Hematopoietic multipotent progenitor cell treated with erythropoietin and hydrocortisone succinate and interleukin-3 and kit ligand, for 4 days (in vitro differentiated cells): Measurements from ENCODE around the gene ERGIC1.
A peak's percentile ranks its signal among the peaks of the same experiment; 100 is the strongest.

Experiments used
- DNase-seq: peaks from one replicate; pipeline ENCODE4 v3.0.0-alpha.2; 2015

Gene ERGIC1

GRCh38 chr5:172952034-172952511, 118.0 kb downstream of the ERGIC1 start:
- no peak for DNase-seq

GRCh38 chr5:172953776-172954675, 120.0 kb downstream of the ERGIC1 start:
- DNase-seq, result no peak

- DNase-seq, result no peak
Observed at GRCh38 chr5:172954751-172955159, 120.7 kb downstream of the ERGIC1 start.

- no peak for DNase-seq
Observed at GRCh38 chr5:172956228-172956627, 122.2 kb downstream of the ERGIC1 start.

GRCh38 chr5:172956936-172957335, 122.9 kb downstream of the ERGIC1 start:
- peak; percentile 54 for DNase-seq

GRCh38 chr5:172957458-172957857, 123.4 kb downstream of the ERGIC1 start:
- no peak for DNase-seq

- DNase-seq, result peak; percentile 83
Observed at GRCh38 chr5:172958331-172959046, 124.4 kb downstream of the ERGIC1 start.

GRCh38 chr5:172959824-172960799, 126.1 kb downstream of the ERGIC1 start:
- peak; percentile 30 for DNase-seq

GRCh38 chr5:172969921-172970320, 135.9 kb downstream of the ERGIC1 start:
- no peak for DNase-seq

GRCh38 chr5:172971482-172971881, 137.4 kb downstream of the ERGIC1 start:
- peak; percentile 32 for DNase-seq

- DNase-seq, result no peak
Observed at GRCh38 chr5:172972552-172972951, 138.5 kb downstream of the ERGIC1 start.

GRCh38 chr5:172973127-172973916, 139.3 kb downstream of the ERGIC1 start:
- DNase-seq, result no peak

- peak; percentile 47 for DNase-seq
Observed at GRCh38 chr5:172973931-172974330, 139.9 kb downstream of the ERGIC1 start.

GRCh38 chr5:172975289-172975688, 141.2 kb downstream of the ERGIC1 start:
- no peak for DNase-seq

- no peak for DNase-seq
Observed at GRCh38 chr5:172979778-172980177, 145.7 kb downstream of the ERGIC1 start.

- DNase-seq, result no peak
Observed at GRCh38 chr5:172981931-172982330, 147.9 kb downstream of the ERGIC1 start.

GRCh38 chr5:172983542-172984243, 149.6 kb downstream of the ERGIC1 start, which contains the start of gene ATP6V0E1:
TSS of gene ATP6V0E1 (plus strand) at chr5:172983771. CDS start at chr5:172983861, 90 bp downstream.
- peak; percentile 97 for DNase-seq

- peak; percentile 97 for DNase-seq
Observed at GRCh38 chr5:172984244-172984953, 150.3 kb downstream of the ERGIC1 start.

GRCh38 chr5:172985596-172985995, 151.5 kb downstream of the ERGIC1 start:
- DNase-seq, result no peak

- no peak for DNase-seq
Observed at GRCh38 chr5:172988276-172988675, 154.2 kb downstream of the ERGIC1 start.
